ENCODE measurements around the gene COL7A1. TPM values are rescaled to one million over a fixed set of nuclear protein-coding genes. Genes with fewer than 3 reads are reported as not detected.

COL7A1 gene
- polyA plus RNA-seq, 1 of the 3 experiments (the other 2 are of a cell fraction) = 10.8 TPM

GRCh38 chr3:48631516-48632448, 36.7 kb upstream of the COL7A1 start (continued):
- TF ChIP-seq ZBTB33 (IDR thresholded peaks at IDR 0.05; ENCODE audit: borderline replicate concordance, low read depth) (no peak), CHD2 (IDR thresholded peaks at IDR 0.05; ENCODE audit: low read length, partially characterized antibody) (no peak), USF1 (IDR thresholded peaks at IDR 0.05; ENCODE audit: borderline replicate concordance, low read depth) (no peak), NRF1 (IDR thresholded peaks at IDR 0.05; ENCODE audit: low read depth, low read length) (no peak), GABPA (IDR thresholded peaks at IDR 0.05; ENCODE audit: low read depth) (no peak)

- peaks cover 16% of the 10 kb centered on the region for H3K79me2 ChIP-seq (ENCODE audit: insufficient read depth)
- H3K27ac ChIP-seq (ENCODE audit: low read depth in 2 of 2, low read length in 1 of 2) = no peak overlapping the region
- H3F3A ChIP-seq (replicated peaks; ENCODE audit: insufficient read depth) = no peaks in the 10 kb centered on the region
- H3K4me3 ChIP-seq (ENCODE audit: low read depth in 2 of 2, low read length in 1 of 2) = no peak overlapping the region
- peaks cover 3 to 51% of the 10 kb centered on the region in 2 experiments for H3K36me3 ChIP-seq (replicated peaks in 1 of 2; ENCODE audit: control insufficient read depth in 1 of 2, insufficient read depth in 2 of 2, low read length in 1 of 2)
- H3K4me2 ChIP-seq = no peak overlapping the region
- H3K9ac ChIP-seq = no peak overlapping the region
- H3K9me2 ChIP-seq = no peaks in the 10 kb centered on the region
- ChIA-PET CTCF (no interaction called here), POLR2A (no interaction called here)
- H3K4me1 ChIP-seq (ENCODE audit: control insufficient read depth in 1 of 2, insufficient read depth in 2 of 2, low read depth in 1 of 2, low read length in 1 of 2) = peaks cover 7 to 14% of the 10 kb centered on the region in 2 experiments; a peak in 3 of 4 replicates
- peaks cover 14% of the 10 kb centered on the region; the same call in 1 of the 2 replicates for H4K20me1 ChIP-seq (ENCODE audit: insufficient read depth)
- DNase-seq = no peak
- WGBS (ENCODE audit: low lambda C conversion rate) = 87% methylated on average over 12 of the region's 12 CpGs
- no peak for TF ChIP-seq SIN3A (IDR thresholded peaks at IDR 0.05; ENCODE audit: borderline replicate concordance, low read depth, low read length)
- H3K9me3 ChIP-seq = no peaks in the 10 kb centered on the region
- no peaks in the 10 kb centered on the region for H3K27me3 ChIP-seq (ENCODE audit: insufficient read depth)
- no peak overlapping the region for H2AFZ ChIP-seq (ENCODE audit: low read depth)
Measured at GRCh38 chr3:48630833-48631232, 35.7 kb upstream of the COL7A1 start.

GRCh38 chr3:48630407-48630806, 35.3 kb upstream of the COL7A1 start:
- WGBS (ENCODE audit: low lambda C conversion rate) = 94% methylated on average over 8 of the region's 8 CpGs
- Histone ChIP-seq H3K27ac (ENCODE audit: low read depth in 2 of 2, low read length in 1 of 2) (no peak overlapping the region), H3K4me3 (ENCODE audit: low read depth in 2 of 2, low read length in 1 of 2) (no peak overlapping the region), H3K4me1 (ENCODE audit: control insufficient read depth in 1 of 2, insufficient read depth in 2 of 2, low read depth in 1 of 2, low read length in 1 of 2) (peaks cover 7 to 11% of the 10 kb centered on the region in 2 experiments; a peak in 3 of 4 replicates), H3F3A (replicated peaks; ENCODE audit: insufficient read depth) (no peaks in the 10 kb centered on the region), H3K27me3 (ENCODE audit: insufficient read depth) (no peaks in the 10 kb centered on the region), H3K9ac (no peak overlapping the region), H4K20me1 (ENCODE audit: insufficient read depth) (peaks cover 14% of the 10 kb centered on the region; the same call in 1 of the 2 replicates), H3K4me2 (no peak overlapping the region), H3K9me3 (no peaks in the 10 kb centered on the region), H3K79me2 (ENCODE audit: insufficient read depth) (peaks cover 16% of the 10 kb centered on the region), H2AFZ (ENCODE audit: low read depth) (no peak overlapping the region), H3K9me2 (no peaks in the 10 kb centered on the region), H3K36me3 (replicated peaks in 1 of 2; ENCODE audit: control insufficient read depth in 1 of 2, insufficient read depth in 2 of 2, low read length in 1 of 2) (peaks cover 3 to 51% of the 10 kb centered on the region in 2 experiments)
- POLR2A ChIA-PET = no interaction called here
- CTCF ChIA-PET = no interaction called here
- DNase-seq = no peak
- no peak for TF ChIP-seq FOSL2 (IDR thresholded peaks at IDR 0.05; ENCODE audit: borderline replicate concordance, low read depth)
- no peak for TF ChIP-seq FOXM1 (IDR thresholded peaks at IDR 0.05; ENCODE audit: low read depth)
- TF ChIP-seq MAX (IDR thresholded peaks at IDR 0.05; ENCODE audit: low read depth) = no peak
- no peak for TF ChIP-seq SIN3A (IDR thresholded peaks at IDR 0.05; ENCODE audit: borderline replicate concordance, low read depth, low read length)
- TF ChIP-seq SMC3 (IDR thresholded peaks at IDR 0.05; ENCODE audit: low read depth, low read length) = no peak
- no peak for TF ChIP-seq IRF3 (IDR thresholded peaks at IDR 0.05; ENCODE audit: low read depth, low read length)
- TF ChIP-seq CHD2 (IDR thresholded peaks at IDR 0.05; ENCODE audit: low read length, partially characterized antibody) = no peak
- no peak for TF ChIP-seq USF1 (IDR thresholded peaks at IDR 0.05; ENCODE audit: borderline replicate concordance, low read depth)

Measured in SK-N-SH (cell line).